NCI-H774 (cell line): ENCODE measurements around the gene SSUH2.
"Not testable (repeated sequence)": the region's sequence is repeated elsewhere in the genome, so short reads cannot be mapped to it uniquely, and the experiment has no call there.

Experiments used
- DNase-seq: peaks from one replicate; lab custom pipeline; 2025; lab: John Stamatoyannopoulos, UW

The SSUH2 gene

DNA sequence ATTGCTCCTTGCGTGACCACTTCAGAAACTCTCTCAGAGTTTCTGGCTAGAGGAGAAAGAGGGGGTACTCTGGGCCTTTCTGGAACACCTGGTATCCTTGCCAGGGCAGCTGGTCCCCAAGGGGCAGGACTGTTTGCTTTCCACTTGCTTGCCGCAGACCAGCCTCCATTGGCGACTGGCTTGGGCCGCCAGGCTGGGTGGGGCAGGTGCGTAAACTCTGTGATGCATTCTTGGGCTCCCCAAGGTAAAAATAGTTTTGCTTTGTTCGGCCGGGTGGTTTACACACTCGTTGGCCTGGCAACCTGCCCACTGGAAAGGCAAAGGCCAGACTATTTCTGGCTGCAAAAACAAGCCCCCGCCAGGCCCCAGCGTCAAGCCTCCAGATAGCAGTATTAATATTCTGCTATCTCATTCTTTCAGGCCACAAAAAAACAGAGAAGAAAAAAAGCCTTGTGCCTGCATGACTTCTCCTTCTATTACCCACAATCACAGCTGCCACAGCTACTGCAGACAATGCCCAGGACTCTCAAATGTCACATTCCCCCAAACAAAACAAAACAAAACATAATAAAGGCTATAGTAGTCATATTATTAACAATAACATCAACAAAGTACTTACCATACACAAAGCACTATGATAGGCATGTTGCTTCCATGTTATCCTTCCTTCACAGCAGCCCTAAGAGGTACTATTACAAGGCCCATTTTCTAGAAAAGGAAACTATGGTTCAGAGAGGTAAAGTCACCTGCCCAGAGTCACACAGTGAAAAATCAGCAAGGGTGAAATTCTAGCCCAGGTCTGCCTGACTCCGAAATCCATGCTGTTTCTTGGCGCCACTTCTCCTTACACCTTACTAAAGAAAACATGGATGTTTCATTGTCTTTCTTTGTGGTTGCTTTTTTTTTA, 14.0 kb upstream of the SSUH2 start:
- DNase-seq = peak; percentile 44

DNA sequence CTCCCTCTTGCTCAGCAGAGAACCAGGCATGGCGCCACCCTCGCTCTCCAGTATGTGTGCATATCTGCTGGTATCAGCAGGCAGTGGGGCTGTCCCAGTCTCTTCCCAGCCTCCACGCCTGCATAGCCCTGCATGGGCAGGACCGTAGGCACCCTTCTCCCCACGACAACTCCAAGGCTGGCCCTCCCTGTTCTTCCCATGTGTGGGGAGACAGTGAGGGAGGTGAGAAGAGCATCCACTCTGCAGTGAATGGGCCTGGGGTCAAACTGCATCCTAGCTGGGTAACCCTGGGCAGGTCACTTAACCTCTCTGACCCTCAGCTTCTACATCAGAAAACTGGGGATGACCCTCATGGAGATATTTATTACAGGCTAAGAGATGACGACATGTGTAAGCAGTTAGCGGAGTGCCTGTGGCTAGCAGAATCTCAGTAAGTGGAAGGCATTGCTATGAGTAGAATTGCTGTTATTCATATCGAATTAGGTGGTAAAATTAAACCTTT, 13.3 kb upstream of the SSUH2 start:
- no peak for DNase-seq

DNA sequence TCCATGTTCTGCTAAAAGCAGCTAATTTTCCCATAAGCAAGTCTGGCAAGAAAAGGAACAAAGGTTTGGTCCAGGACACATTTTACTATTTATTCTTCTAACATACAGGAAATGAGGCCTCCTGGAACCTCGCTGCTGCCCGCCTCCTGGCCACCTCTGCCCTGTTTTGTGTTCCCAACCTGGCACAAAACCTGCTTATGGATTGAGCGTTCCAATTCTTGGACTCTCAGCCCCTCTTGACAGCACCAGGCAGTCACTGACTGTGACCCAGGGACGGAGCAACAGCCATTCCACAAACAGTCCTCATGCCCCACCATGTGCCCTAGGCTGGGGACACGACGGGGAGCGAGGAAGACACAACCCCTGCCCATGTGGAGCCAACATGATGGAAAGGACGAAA, 11.6 kb upstream of the SSUH2 start:
- no peak for DNase-seq

DNA sequence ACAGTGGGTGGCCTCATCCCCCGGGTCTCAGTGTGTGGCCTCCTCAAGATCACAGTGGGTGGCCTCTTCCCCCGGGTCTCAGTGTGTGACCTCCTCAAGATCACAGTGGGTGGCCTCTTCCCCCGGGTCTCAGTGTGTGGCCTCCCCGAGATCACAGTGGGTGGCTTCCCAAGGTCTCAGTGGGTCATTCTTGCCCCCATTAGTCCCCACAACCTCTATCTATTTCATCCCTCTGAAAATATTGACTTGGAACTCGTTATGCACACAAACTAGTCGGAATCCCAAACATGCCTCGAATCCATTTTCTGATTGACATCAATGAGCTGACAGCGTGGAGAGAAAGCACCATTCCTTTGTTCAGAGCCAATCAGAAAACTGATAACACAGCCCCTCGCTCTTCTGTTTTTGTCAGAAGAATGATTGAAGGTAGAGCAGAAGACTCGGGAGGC, 10.8 kb upstream of the SSUH2 start:
- DNase-seq = no peak

DNA sequence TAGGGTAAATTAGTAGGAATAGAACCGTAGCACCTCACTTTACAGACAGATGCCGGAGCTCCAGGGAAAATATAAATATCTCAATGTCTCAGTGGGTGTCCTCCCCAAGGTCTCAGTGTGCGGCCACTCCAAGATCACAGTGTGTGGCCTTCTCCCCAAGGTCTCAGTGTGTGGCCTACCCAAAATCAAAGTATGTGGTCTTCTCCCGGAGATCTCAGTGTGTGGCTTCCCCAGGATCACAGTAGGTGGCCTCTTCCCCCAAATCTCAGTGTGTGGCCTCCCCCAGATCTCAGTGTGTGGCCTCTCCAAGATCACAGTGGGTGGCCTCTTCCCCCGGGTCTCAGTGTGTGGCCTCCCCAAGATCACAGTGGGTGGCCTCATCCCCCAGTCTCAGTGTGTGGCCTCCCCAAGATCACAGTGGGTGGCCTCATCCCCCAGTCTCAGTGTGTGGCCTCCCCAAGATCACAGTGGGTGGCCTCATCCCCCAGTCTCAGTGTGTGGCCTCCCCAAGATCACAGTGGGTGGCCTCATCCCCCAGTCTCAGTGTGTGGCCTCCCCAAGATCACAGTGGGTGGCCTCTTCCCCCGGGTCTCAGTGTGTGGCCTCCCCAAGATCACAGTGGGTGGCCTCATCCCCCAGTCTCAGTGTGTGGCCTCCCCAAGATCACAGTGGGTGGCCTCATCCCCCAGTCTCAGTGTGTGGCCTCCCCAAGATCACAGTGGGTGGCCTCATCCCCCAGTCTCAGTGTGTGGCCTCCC, 10.2 kb upstream of the SSUH2 start:
- DNase-seq = not testable (repeated sequence)

GRCh38 chr3:8653800-8654408, 9.3 kb upstream of the SSUH2 start:
- no peak for DNase-seq

GRCh38 chr3:8652324-8652987, 7.9 kb upstream of the SSUH2 start:
- no peak for DNase-seq

GRCh38 chr3:8651418-8652323, 7.1 kb upstream of the SSUH2 start:
- no peak for DNase-seq

DNA sequence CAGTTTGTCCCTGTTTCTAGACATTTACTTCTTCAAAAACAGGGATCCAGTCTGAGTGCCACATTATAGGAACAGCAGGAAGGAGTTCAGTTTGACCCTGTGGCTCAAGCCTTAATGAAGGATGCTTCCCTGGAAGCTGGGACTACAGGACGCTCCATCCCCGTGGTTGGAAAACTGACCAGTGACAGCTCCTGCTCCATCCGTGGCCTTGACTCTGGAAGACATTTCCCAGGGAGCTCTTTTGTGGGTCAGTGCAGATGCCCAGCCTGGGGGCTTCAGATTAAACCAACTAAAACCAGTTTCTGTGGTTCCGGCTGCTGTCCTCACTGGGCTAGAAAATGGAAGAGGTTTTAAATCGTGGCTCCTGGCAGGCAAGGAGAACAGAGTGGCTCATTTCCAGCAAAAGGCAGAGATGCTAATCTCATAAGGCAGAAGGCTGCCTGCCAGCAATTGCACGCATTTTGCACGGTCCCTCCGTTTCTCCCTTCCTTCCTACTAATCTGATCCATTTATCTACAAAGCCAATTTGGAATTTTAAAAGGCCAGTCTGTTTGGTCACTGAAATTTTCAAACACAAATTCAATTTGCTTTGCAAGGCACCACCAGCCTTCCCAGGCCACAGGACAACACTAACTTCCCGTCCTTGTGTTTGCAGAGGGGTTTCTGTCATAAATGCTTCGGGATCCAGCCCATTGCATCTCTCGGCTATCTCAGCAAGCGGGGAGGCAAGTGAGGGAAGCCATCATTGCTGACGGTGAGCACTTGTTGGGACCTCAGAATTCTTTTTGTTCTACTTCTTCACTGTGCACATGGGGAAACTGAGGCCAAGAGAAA, 6.2 kb upstream of the SSUH2 start:
- DNase-seq = no peak

DNA sequence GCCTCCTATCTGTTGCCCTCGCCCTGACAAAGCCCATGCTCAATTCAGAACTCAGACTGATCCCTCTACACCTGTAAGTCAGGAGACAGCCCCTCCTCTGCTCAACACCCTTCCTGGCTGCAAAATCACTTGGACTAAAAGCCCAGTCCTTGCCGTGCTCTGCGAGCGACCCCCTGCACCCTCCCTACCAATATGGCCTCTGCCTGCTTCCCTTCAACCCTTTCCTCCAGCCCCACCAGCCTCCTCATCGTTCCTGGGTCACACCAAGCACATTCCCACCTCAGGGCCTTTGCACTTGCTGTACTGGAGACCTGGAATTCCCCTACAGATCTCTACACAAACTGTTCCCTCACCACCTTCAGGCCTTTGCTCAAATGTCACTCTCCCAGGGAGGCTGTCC, 5.2 kb upstream of the SSUH2 start:
- no peak for DNase-seq

DNA sequence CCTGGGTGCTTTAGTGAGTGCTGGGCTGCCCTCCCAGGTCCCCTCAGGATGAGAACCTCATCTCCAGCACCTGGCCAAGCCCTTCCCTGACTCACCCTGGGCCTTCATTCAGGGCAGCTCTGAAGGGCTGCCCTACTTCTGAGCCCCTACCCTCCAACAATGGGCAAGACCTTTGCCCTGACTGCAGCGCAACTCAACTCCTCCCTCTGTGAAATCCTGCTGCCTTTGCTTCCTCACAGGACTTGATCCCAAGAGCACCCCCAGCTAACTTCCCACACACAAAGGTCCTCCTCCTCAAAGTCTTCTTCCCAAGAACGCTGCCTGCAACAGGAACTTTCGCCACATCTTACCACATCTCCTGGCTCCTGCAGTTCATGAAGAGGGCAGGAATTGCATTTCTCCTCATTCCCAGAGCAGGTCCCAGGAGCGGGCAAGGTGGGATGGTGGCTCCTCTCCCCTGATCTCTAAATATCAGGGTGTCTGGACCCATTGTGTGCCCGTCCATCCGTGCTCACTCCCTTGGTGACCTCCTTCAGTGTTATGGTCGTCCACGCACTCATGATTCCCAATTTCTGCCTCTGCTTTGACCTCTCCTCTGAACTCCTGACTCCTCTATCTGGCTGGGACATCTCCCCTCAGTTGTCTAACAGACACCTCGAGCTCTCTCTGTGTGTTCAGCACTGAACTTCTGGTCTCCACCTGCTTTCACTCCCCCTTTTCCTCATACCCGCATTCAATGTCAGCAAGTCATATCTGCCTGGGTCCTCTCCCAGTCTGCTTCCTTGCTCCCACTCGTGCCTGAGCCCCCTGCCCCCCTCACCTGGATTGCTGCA, 4.5 kb upstream of the SSUH2 start:
- DNase-seq = no peak

DNA sequence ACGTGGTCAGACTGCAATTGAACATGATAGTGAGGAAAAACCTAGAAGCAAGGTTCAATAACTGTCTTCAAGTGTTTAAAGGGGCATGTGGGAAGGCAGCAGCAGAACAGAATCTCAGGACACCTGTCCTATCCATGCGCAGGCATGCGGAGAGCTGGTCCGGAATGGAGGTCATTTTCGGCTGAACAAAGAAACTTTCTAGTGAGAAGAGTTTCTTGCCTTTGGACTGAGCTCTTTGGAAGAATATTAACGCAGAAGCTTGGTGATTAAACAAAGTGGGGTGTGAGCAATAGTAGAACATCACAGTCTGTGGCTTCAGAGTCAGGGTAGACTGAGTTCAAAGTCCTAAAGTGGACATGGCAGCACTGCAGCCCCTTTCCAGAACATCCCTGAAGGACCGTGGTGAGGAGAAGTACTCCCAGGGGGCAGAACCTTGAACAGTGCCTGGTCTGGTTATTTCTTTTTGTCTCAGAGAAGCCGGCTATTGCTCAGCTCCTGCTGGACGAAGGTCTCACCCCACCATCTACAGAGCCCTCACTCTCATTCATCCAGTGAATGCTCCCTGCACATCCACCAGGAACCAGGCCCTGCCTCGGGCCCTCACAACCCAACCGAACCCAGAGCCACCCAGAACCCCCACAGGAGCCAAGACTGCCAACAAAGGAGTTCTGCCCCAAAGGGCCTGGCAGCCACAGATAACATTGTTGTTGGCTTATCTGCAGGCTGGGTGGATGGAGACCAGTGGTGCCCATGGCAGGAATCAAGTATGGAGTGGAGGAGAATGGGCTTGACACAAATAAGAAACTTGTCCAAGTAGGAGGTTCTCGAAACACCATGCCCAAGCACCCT, 2.8 kb upstream of the SSUH2 start:
- no peak for DNase-seq

- no peak for DNase-seq
Measured at GRCh38 chr3:8646313-8646938, 1.8 kb upstream of the SSUH2 start.

GRCh38 chr3:8645712-8646111, 1.1 kb upstream of the SSUH2 start:
- DNase-seq = no peak

- DNase-seq = no peak
Measured at GRCh38 chr3:8643693-8644365, 769 bp downstream of the SSUH2 start.

DNA sequence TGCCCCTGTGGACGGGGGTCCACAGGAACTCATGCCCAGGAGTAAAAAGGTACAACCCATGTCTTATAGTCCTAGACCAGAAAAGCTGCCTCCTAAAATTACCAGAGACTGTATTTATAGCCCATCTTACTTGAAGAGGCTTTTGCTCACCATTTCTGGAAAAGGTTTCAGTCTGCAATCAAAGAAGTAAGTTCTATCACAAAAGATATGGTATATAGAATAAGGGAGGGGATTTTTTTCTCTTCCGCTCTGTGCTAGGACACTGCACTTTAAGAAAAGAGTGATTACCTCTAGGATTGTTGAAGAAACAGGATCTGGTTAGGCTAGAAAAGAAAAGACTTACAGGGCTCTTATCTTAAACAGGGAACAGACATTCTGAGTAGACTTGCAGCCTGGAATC, 2.6 kb downstream of the SSUH2 start:
- DNase-seq = no peak

DNA sequence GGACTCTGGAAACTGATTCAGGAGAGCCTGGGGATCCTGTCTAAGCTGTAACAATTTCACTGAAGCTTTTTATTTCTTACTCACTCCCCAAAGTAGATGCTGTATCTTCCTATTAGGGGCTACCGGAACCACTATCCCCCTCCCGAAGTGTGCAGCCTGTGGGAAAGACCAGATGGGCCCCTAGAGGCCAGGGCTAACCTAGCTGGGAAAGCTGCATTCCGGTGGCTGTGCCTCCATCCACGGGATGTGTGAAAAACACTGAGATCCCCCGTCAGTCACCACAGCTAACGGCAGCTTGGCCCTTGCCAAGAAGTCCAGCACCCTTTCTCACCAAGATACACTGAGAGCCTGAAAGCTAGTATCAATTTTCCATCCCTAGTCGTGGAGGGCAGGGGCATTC, 3.1 kb downstream of the SSUH2 start:
- DNase-seq = no peak
